DND-41 (cell line): ENCODE data around the gene DSG3.
"Not testable (repeated sequence)": the region's sequence is repeated elsewhere in the genome, so short reads cannot be mapped to it uniquely, and the experiment has no call there.

Experiments used
- ATAC-seq: fragments of 200-7000 bp; cut with Tn5 transposase; 3 replicates; pipeline ENCODE4 v1.9.1; 2021; ENCODE audit warnings: low read depth; ENCODE audit not compliant: insufficient read depth
- DNase-seq: peaks from one replicate; pipeline ENCODE4 v3.0.0-alpha.2; 2020
- H2AFZ ChIP-seq: 2 replicates; pipeline ENCODE4 v1.6.0; 2012; ENCODE audit warnings: low read depth, low read length
- H3K27ac ChIP-seq: 2 replicates; pipeline ENCODE4 v1.5.1; 2012; ENCODE audit warnings: low read length, inconsistent platforms
- H3K27me3 ChIP-seq: fragments of 200-600 bp; sonication (generic); 2 replicates; pipeline ENCODE4 v1.6.0; 2012; ENCODE audit warnings: low read length, mild to moderate bottlenecking, inconsistent platforms; ENCODE audit not compliant: insufficient read depth, poor library complexity
- H3K36me3 ChIP-seq: 2 replicates; pipeline ENCODE4 v1.5.1; 2012; ENCODE audit warnings: low read length, inconsistent platforms; ENCODE audit not compliant: insufficient read depth
- H3K4me1 ChIP-seq: 2 replicates; pipeline ENCODE4 v1.5.1; 2012; ENCODE audit warnings: mild to moderate bottlenecking, low read length; ENCODE audit not compliant: insufficient read depth
- H3K4me2 ChIP-seq: 2 replicates; pipeline ENCODE4 v1.6.0; 2012; ENCODE audit warnings: mild to moderate bottlenecking, moderate library complexity, low read length, inconsistent platforms; ENCODE audit not compliant: insufficient read depth
- H3K4me3 ChIP-seq, 2 experiments: fragments of 200-600 bp in 1 of 2; shearing (Covaris generic) in 1 of 2; 2 replicates each; pipeline ENCODE4 v1.5.1; 2012 to 2016; ENCODE audit warnings: inconsistent platforms in 2 of 2, low read length in 2 of 2, mild to moderate bottlenecking in 2 of 2, low read depth in 1 of 2, moderate library complexity in 1 of 2
- H3K79me2 ChIP-seq: 2 replicates; pipeline ENCODE4 v1.6.0; 2012; ENCODE audit warnings: low read length, inconsistent platforms; ENCODE audit not compliant: insufficient read depth
- H3K9ac ChIP-seq: 2 replicates; pipeline ENCODE4 v1.6.0; 2012; ENCODE audit warnings: low read depth, mild to moderate bottlenecking, inconsistent platforms, low read length, moderate library complexity
- H3K9me3 ChIP-seq: 2 replicates; pipeline ENCODE4 v1.5.1; 2012; ENCODE audit warnings: low read length, moderate library complexity, mild to moderate bottlenecking, inconsistent platforms; ENCODE audit not compliant: insufficient read depth, severe bottlenecking
- H4K20me1 ChIP-seq: 2 replicates; pipeline ENCODE4 v1.6.0; 2012; ENCODE audit warnings: low read length; ENCODE audit not compliant: insufficient read depth
- EZH2 ChIP-seq: IDR thresholded peaks from 3 replicates; pipeline ENCODE4 v1.6.1; 2012; ENCODE audit warnings: borderline replicate concordance, low read depth, mild to moderate bottlenecking, moderate library complexity, low read length, inconsistent platforms; ENCODE audit not compliant: severe bottlenecking
- TF ChIP-seq, protein P1 (sequence below): IDR thresholded peaks from 2 replicates; pipeline ENCODE4 v1.5.1; 2012; ENCODE audit warnings: borderline replicate concordance, low read length, moderate library complexity, mild to moderate bottlenecking; ENCODE audit not compliant: poor library complexity, severe bottlenecking; ENCODE audit errors: extremely low read depth

DSG3 gene

GRCh38 chr18:31493941-31494340 is 46.4 kb downstream of the DSG3 start:
- no peaks in the 10 kb centered on the region for H3K79me2 ChIP-seq
- DNase-seq (no peak), ATAC-seq (no peak)
- no peaks in the 10 kb centered on the region for H3K36me3 ChIP-seq
- H3K27me3 ChIP-seq, result no peaks in the 10 kb centered on the region
- H3K9ac ChIP-seq, result no peak overlapping the region
- no peak for TF ChIP-seq EZH2
- TF ChIP-seq, protein P1, sequence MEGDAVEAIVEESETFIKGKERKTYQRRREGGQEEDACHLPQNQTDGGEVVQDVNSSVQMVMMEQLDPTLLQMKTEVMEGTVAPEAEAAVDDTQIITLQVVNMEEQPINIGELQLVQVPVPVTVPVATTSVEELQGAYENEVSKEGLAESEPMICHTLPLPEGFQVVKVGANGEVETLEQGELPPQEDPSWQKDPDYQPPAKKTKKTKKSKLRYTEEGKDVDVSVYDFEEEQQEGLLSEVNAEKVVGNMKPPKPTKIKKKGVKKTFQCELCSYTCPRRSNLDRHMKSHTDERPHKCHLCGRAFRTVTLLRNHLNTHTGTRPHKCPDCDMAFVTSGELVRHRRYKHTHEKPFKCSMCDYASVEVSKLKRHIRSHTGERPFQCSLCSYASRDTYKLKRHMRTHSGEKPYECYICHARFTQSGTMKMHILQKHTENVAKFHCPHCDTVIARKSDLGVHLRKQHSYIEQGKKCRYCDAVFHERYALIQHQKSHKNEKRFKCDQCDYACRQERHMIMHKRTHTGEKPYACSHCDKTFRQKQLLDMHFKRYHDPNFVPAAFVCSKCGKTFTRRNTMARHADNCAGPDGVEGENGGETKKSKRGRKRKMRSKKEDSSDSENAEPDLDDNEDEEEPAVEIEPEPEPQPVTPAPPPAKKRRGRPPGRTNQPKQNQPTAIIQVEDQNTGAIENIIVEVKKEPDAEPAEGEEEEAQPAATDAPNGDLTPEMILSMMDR, result no peak
- H3K4me1 ChIP-seq, result no peaks in the 10 kb centered on the region
- no peaks in the 10 kb centered on the region for H4K20me1 ChIP-seq
- H3K4me3 ChIP-seq, result no peak overlapping the region
- H3K4me2 ChIP-seq, result no peak overlapping the region
- H2AFZ ChIP-seq, result no peak overlapping the region
- no peaks in the 10 kb centered on the region for H3K9me3 ChIP-seq
- no peak overlapping the region for H3K27ac ChIP-seq

- DNase-seq, H3K27me3 ChIP-seq, H4K20me1 ChIP-seq, H2AFZ ChIP-seq, H3K36me3 ChIP-seq, H3K27ac ChIP-seq, H3K4me1 ChIP-seq, H3K9ac ChIP-seq, H3K4me3 ChIP-seq, H3K79me2 ChIP-seq, ATAC-seq, H3K4me2 ChIP-seq, H3K9me3 ChIP-seq: not testable (repeated sequence)
Observed at GRCh38 chr18:31494705-31495244, 47.2 kb downstream of the DSG3 start.

- Histone ChIP-seq H3K4me1 (no peaks in the 10 kb centered on the region), H3K4me3 (no peak overlapping the region), H4K20me1 (no peaks in the 10 kb centered on the region), H3K4me2 (no peak overlapping the region), H3K27ac (no peak overlapping the region), H3K36me3 (no peaks in the 10 kb centered on the region), H3K27me3 (peaks cover 4% of the 10 kb centered on the region), H2AFZ (no peak overlapping the region), H3K9ac (no peak overlapping the region), H3K9me3 (no peaks in the 10 kb centered on the region), H3K79me2 (no peaks in the 10 kb centered on the region)
- DNase-seq (no peak), ATAC-seq (no peak)
- no peak for TF ChIP-seq EZH2
- TF ChIP-seq, protein P1, result no peak
Observed at GRCh38 chr18:31497404-31497835, 49.9 kb downstream of the DSG3 start.

DNA sequence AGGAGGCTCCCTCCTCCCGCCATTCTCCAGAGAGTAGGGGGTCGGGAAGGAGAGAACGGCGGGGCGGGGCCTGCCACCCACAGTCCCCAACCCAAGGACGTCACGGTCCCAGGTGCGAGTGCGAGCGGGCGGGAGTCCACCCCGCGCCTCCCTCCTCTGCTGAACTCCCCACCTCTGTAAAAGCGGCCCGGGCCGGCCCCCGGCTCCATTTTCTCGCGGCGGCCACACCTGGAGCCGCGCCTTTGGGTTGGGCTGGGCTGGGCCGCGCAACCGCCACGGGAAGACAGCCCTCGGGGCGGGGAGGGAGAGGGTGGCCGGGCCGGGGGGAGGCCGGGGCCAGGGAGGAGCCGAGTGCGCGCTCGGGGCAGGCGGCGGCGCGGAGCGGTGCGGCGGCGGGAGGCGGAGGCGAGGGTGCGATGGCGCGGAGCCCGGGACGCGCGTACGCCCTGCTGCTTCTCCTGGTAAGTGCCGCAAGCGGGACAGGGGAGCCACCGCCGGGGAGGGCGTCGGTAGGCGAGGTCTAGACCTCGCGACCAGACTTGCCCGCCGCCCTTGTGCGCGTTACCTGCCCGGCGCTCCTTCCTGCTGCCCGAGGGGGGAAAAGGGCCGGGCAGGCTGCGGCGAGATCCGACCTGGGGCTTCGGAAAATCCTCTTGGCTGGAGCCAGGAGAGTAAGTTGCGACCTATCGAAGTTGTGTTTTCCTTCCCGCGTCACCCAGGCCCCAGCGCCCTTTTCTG is 50.5 kb downstream of the DSG3 start, which contains the start of gene DSG2:
TSS of gene DSG2 (plus strand) at position 342 of the 738 bp plus-strand sequence. CDS start at position 417, 75 bp downstream.
- H3K27me3 ChIP-seq, result peaks cover 4% of the 10 kb centered on the region
- TF ChIP-seq EZH2, result no peak
- TF ChIP-seq, protein P1, result no peak
- no peaks in the 10 kb centered on the region for H3K4me1 ChIP-seq
- no peak within 1 kb of the TSS for H3K9ac ChIP-seq
- H3K4me2 ChIP-seq, result no peak within 1 kb of the TSS
- ATAC-seq (no peak), DNase-seq (no peak)
- no peak within 1 kb of the TSS for H3K4me3 ChIP-seq
- H4K20me1 ChIP-seq, result no peaks in the 10 kb centered on the region
- H3K36me3 ChIP-seq, result no peaks in the 10 kb centered on the region
- H2AFZ ChIP-seq, result no peak within 1 kb of the TSS
- no peaks in the 10 kb centered on the region for H3K79me2 ChIP-seq
- no peak within 1 kb of the TSS for H3K27ac ChIP-seq
- H3K9me3 ChIP-seq, result no peaks in the 10 kb centered on the region
